NB4 (cell line): ENCODE measurements around the gene TLN1.

ENCODE experiments used
- POLR2A ChIP-seq: IDR thresholded peaks from 2 replicates; pipeline ENCODE4 v1.6.1; 2011; ENCODE audit warnings: mild to moderate bottlenecking; ENCODE audit not compliant: insufficient read length; ENCODE audit errors: extremely low read depth
- TF ChIP-seq, protein P1 (sequence below): IDR thresholded peaks from one replicate; pipeline ENCODE4 v1.5.1; 2012; ENCODE audit warnings: low read depth, low read length
- TF ChIP-seq, protein P2 (sequence below): IDR thresholded peaks from 2 replicates; pipeline ENCODE4 v1.6.1; 2011; ENCODE audit warnings: low read depth, low read length

DNA sequence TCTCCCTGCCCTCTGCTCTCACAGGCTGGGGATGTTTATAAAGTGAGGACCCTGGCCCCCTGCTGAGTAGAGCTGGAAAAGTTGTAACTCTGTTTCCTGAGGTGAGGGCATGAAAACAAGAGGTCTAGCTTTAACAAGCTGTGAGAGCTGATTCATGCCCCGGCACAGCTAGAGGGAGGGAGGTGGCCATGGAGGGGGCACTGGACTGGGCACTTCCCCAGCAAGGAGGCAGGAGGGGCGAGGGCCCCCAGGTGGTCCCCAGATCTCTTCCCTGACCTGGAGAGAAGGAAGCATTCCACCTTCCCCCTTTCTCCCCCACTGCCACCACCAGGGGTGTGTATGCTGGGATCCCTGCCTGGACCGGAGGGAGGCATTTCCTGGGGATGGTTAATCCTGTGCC lies 22.3 kb upstream of the TLN1 start, which contains the start of gene MSMP:
- no peak for TF ChIP-seq POLR2A
- TF ChIP-seq, protein P1, sequence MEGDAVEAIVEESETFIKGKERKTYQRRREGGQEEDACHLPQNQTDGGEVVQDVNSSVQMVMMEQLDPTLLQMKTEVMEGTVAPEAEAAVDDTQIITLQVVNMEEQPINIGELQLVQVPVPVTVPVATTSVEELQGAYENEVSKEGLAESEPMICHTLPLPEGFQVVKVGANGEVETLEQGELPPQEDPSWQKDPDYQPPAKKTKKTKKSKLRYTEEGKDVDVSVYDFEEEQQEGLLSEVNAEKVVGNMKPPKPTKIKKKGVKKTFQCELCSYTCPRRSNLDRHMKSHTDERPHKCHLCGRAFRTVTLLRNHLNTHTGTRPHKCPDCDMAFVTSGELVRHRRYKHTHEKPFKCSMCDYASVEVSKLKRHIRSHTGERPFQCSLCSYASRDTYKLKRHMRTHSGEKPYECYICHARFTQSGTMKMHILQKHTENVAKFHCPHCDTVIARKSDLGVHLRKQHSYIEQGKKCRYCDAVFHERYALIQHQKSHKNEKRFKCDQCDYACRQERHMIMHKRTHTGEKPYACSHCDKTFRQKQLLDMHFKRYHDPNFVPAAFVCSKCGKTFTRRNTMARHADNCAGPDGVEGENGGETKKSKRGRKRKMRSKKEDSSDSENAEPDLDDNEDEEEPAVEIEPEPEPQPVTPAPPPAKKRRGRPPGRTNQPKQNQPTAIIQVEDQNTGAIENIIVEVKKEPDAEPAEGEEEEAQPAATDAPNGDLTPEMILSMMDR: no peak
- TF ChIP-seq, protein P2, sequence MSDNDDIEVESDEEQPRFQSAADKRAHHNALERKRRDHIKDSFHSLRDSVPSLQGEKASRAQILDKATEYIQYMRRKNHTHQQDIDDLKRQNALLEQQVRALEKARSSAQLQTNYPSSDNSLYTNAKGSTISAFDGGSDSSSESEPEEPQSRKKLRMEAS: no peak
